KBM-7 (cell line): ENCODE data around the gene CPA5.
"Not testable (repeated sequence)": the region's sequence is repeated elsewhere in the genome, so short reads cannot be mapped to it uniquely, and the experiment has no call there.

ENCODE experiments used
- DNase-seq: peaks from one replicate; pipeline ENCODE4 v3.0.0-alpha.2; 2015
- in situ Hi-C: fragments of 300-500 bp; cut with MboI; formaldehyde crosslinking; loops from 2 replicates; pipeline ENCODE4 v1.14.3; 2020; ENCODE audit warnings: low sequenced_read_pairs, low pct_unique_long_range_greater_than_20kb, mixed read lengths

The CPA5 gene

GRCh38 chr7:130344271-130344866 lies at the start of gene CPA5:
TSS of gene CPA5 (plus strand) at chr7:130344816. CDS start at chr7:130346486, 1,670 bp downstream.
- in situ Hi-C loops = no loop called here
- no peak for DNase-seq

- in situ Hi-C loops = no loop called here
- DNase-seq = no peak
These were observed 48.2 kb upstream of the CPA5 start for GRCh38 chr7:130296221-130296951.

GRCh38 chr7:130297628-130298543 lies 46.7 kb upstream of the CPA5 start:
- in situ Hi-C loops = no loop called here
- DNase-seq = no peak

- in situ Hi-C loops = no loop called here
- DNase-seq = no peak
These were observed 45.9 kb upstream of the CPA5 start for GRCh38 chr7:130298544-130299326.

GRCh38 chr7:130299866-130300265 lies 44.8 kb upstream of the CPA5 start:
- no peak for DNase-seq
- in situ Hi-C loops = no loop called here

- no peak for DNase-seq
- in situ Hi-C loops = no loop called here
These were observed 43.1 kb upstream of the CPA5 start for GRCh38 chr7:130301501-130302020.

- in situ Hi-C loops = no loop called here
- DNase-seq = no peak
These were observed 42.0 kb upstream of the CPA5 start for GRCh38 chr7:130302649-130303048.

- no peak for DNase-seq
- in situ Hi-C loops = no loop called here
These were observed 41.5 kb upstream of the CPA5 start for GRCh38 chr7:130303127-130303526.

GRCh38 chr7:130303551-130303950 lies 41.1 kb upstream of the CPA5 start:
- in situ Hi-C loops = no loop called here
- no peak for DNase-seq

GRCh38 chr7:130303982-130304381 lies 40.6 kb upstream of the CPA5 start:
- no peak for DNase-seq
- in situ Hi-C loops = no loop called here

- in situ Hi-C loops = no loop called here
- DNase-seq = no peak
These were observed 39.7 kb upstream of the CPA5 start for GRCh38 chr7:130304878-130305277.

- in situ Hi-C loops = no loop called here
- DNase-seq = no peak
These were observed 39.1 kb upstream of the CPA5 start for GRCh38 chr7:130305433-130306042.

- in situ Hi-C loops = no loop called here
- no peak for DNase-seq
These were observed 34.6 kb upstream of the CPA5 start for GRCh38 chr7:130309986-130310385.

GRCh38 chr7:130314305-130314704 lies 30.3 kb upstream of the CPA5 start:
- in situ Hi-C loops = no loop called here
- DNase-seq = no peak

GRCh38 chr7:130319541-130319940 lies 25.1 kb upstream of the CPA5 start:
- DNase-seq = no peak
- in situ Hi-C loops = no loop called here

- in situ Hi-C loops, DNase-seq: not testable (repeated sequence)
These were observed 22.9 kb upstream of the CPA5 start for GRCh38 chr7:130321542-130322229.

- no peak for DNase-seq
- in situ Hi-C loops = no loop called here
These were observed 22.0 kb upstream of the CPA5 start for GRCh38 chr7:130322615-130323014.

GRCh38 chr7:130324306-130324943 lies 20.2 kb upstream of the CPA5 start:
- no peak for DNase-seq
- in situ Hi-C loops = no loop called here
